GM23248 (cell line): ENCODE measurements around the gene RERE. TPM values are rescaled to one million over a fixed set of nuclear protein-coding genes. Genes with fewer than 3 reads are reported as not detected.
A peak's percentile ranks its signal among the peaks of the same experiment; 100 is the strongest.

Experiments
- DNase-seq: peaks from one replicate; pipeline ENCODE4 v3.0.0-alpha.2; 2015
- H2AFZ ChIP-seq: fragments of 200-600 bp; sonication (generic); 2 replicates; pipeline ENCODE4 v1.6.1; 2016; ENCODE audit warnings: antibody characterized with exemption
- H3F3A ChIP-seq: fragments of 200-600 bp; sonication (generic); 2 replicates; pipeline ENCODE4 v1.6.1; 2016; ENCODE audit warnings: mild to moderate bottlenecking, antibody characterized with exemption, mixed run types; ENCODE audit not compliant: insufficient read depth
- H3K27ac ChIP-seq: fragments of 200-600 bp; sonication (generic); 2 replicates; pipeline ENCODE4 v1.5.1; 2016; ENCODE audit warnings: mild to moderate bottlenecking
- H3K27me3 ChIP-seq: fragments of 200-600 bp; sonication (generic); replicated peaks from 2 replicates; pipeline ENCODE4 v1.6.1; 2016; ENCODE audit warnings: mild to moderate bottlenecking; ENCODE audit not compliant: insufficient read depth
- H3K36me3 ChIP-seq: fragments of 200-600 bp; sonication (generic); 2 replicates; pipeline ENCODE4 v1.6.1; 2016; ENCODE audit warnings: low read depth, mild to moderate bottlenecking
- H3K4me1 ChIP-seq: fragments of 200-600 bp; sonication (generic); 2 replicates; pipeline ENCODE4 v1.6.1; 2016; ENCODE audit warnings: mild to moderate bottlenecking; ENCODE audit not compliant: insufficient read depth
- H3K4me2 ChIP-seq: fragments of 200-600 bp; sonication (generic); one replicate; pipeline ENCODE4 v1.6.1; 2016; ENCODE audit warnings: mild to moderate bottlenecking; ENCODE audit not compliant: unreplicated experiment
- H3K4me3 ChIP-seq: fragments of 200-600 bp; sonication (generic); 2 replicates; pipeline ENCODE4 v1.5.1; 2016; ENCODE audit warnings: mild to moderate bottlenecking
- H3K79me2 ChIP-seq: fragments of 200-600 bp; sonication (generic); 2 replicates; pipeline ENCODE4 v1.6.1; 2016; ENCODE audit warnings: mild to moderate bottlenecking; ENCODE audit not compliant: insufficient read depth
- H3K9ac ChIP-seq: fragments of 200-600 bp; sonication (generic); 2 replicates; pipeline ENCODE4 v1.6.1; 2016; ENCODE audit warnings: mild to moderate bottlenecking
- H3K9me2 ChIP-seq: fragments of 200-600 bp; sonication (generic); 2 replicates; pipeline ENCODE4 v1.6.1; 2016; ENCODE audit warnings: mixed run types, mild to moderate bottlenecking, moderate library complexity; ENCODE audit not compliant: insufficient read depth
- H3K9me3 ChIP-seq: fragments of 200-600 bp; sonication (generic); one replicate; pipeline ENCODE4 v1.6.1; 2017; ENCODE audit warnings: low read depth
- H4K20me1 ChIP-seq: fragments of 200-600 bp; sonication (generic); 2 replicates; pipeline ENCODE4 v1.6.0; 2016; ENCODE audit not compliant: insufficient read depth
- EZH2 ChIP-seq: fragments of 200-600 bp; sonication (generic); IDR thresholded peaks from 2 replicates; pipeline ENCODE4 v1.6.1; 2018; ENCODE audit warnings: antibody characterized with exemption, mild to moderate bottlenecking; ENCODE audit not compliant: insufficient read depth, poor library complexity, severe bottlenecking
- EZH2phosphoT487 ChIP-seq: fragments of 200-600 bp; sonication (generic); IDR thresholded peaks from 2 replicates; pipeline ENCODE4 v1.6.1; 2018; ENCODE audit warnings: antibody characterized with exemption, moderate library complexity, mild to moderate bottlenecking, low read depth; ENCODE audit not compliant: insufficient read depth
- WGBS, 2 experiments: methylation state at CpG; one replicate each; pipeline ENCODE4 v1.1.6; 2015 to 2017; ENCODE audit warnings: low lambda C conversion rate in 2 of 2, low coverage in 1 of 2; ENCODE audit errors: missing lambda C conversion rate in 2 of 2; 5-methylcytosine and 5-hydroxymethylcytosine counted together
- in situ Hi-C: fragments of 300-500 bp; cut with MboI; formaldehyde crosslinking; loops from 2 replicates; pipeline ENCODE4 v1.15.0; 2020
- polyA plus RNA-seq: library from polyadenylated mRNA; unstranded; fragments of >200 nt; fragmentation: Nextera tagmentation; extraction: Ambion mirVana; gene quantifications from 2 replicates; pipeline ENCODE4 v1.2.1, GENCODE V29; 2016
- total RNA-seq: library from RNA; depleted of rRNA; stranded (reverse); fragments of >200 nt; shearing (Covaris generic); gene quantifications from 2 replicates; pipeline ENCODE4 v1.2.3, GENCODE V29; 2014

Gene RERE
- total and polyA plus RNA-seq, 2 experiments from 2014 or later: 26.0 to 26.2 TPM

GRCh38 chr1:8591569-8591968 is 225.9 kb downstream of the RERE start:
- no peaks in the 10 kb centered on the region for H3F3A ChIP-seq
- no peak overlapping the region for H3K4me2 ChIP-seq
- no peaks in the 10 kb centered on the region for H3K4me1 ChIP-seq
- no peaks in the 10 kb centered on the region for H3K36me3 ChIP-seq
- H3K9me2 ChIP-seq: no peaks in the 10 kb centered on the region
- H3K27me3 ChIP-seq: no peaks in the 10 kb centered on the region
- H2AFZ ChIP-seq: no peak overlapping the region
- H3K9ac ChIP-seq: no peak overlapping the region
- DNase-seq: no peak
- peaks cover 47% of the 10 kb centered on the region for H3K79me2 ChIP-seq
- no peak overlapping the region for H3K4me3 ChIP-seq
- WGBS, 2 experiments: 98% methylated on average over 5 of the region's 5 CpGs
- H3K9me3 ChIP-seq: no peaks in the 10 kb centered on the region
- no peaks in the 10 kb centered on the region for H4K20me1 ChIP-seq
- in situ Hi-C loops: no loop called here
- H3K27ac ChIP-seq: no peak overlapping the region
- no peak for TF ChIP-seq EZH2phosphoT487
- no peak for TF ChIP-seq EZH2

GRCh38 chr1:8590721-8591351 is 226.6 kb downstream of the RERE start:
- peak; percentile 32 for DNase-seq
- no peak overlapping the region for H3K4me3 ChIP-seq
- H3K9me3 ChIP-seq: no peaks in the 10 kb centered on the region
- H2AFZ ChIP-seq: no peak overlapping the region
- in situ Hi-C loops: no loop called here
- TF ChIP-seq EZH2phosphoT487 (no peak), EZH2 (no peak)
- no peaks in the 10 kb centered on the region for H4K20me1 ChIP-seq
- H3K9me2 ChIP-seq: no peaks in the 10 kb centered on the region
- 0 out of 2 replicates have a peak overlapping the region, but pooled peaks have one; percentile 3 for H3K9ac ChIP-seq
- H3K4me2 ChIP-seq: peak overlapping the region; percentile 62
- 32% methylated on average over 6 of the region's 6 CpGs for WGBS, 2 experiments
- peaks cover 42% of the 10 kb centered on the region; the same call in 1 of the 2 replicates for H3K79me2 ChIP-seq
- H3F3A ChIP-seq: no peaks in the 10 kb centered on the region
- H3K27ac ChIP-seq: no peak overlapping the region
- no peaks in the 10 kb centered on the region for H3K36me3 ChIP-seq
- H3K27me3 ChIP-seq: no peaks in the 10 kb centered on the region
- no peaks in the 10 kb centered on the region for H3K4me1 ChIP-seq

GRCh38 chr1:8589571-8589970 is 227.9 kb downstream of the RERE start:
- H4K20me1 ChIP-seq: no peaks in the 10 kb centered on the region
- H3K4me1 ChIP-seq: no peaks in the 10 kb centered on the region
- 86% methylated on average over 4 of the region's 4 CpGs for WGBS, 2 experiments
- no peak overlapping the region for H3K4me2 ChIP-seq
- no peaks in the 10 kb centered on the region for H3F3A ChIP-seq
- H3K4me3 ChIP-seq: no peak overlapping the region
- no peaks in the 10 kb centered on the region for H3K36me3 ChIP-seq
- TF ChIP-seq EZH2 (no peak), EZH2phosphoT487 (no peak)
- peaks cover 41% of the 10 kb centered on the region; the same call in 1 of the 2 replicates for H3K79me2 ChIP-seq
- no peaks in the 10 kb centered on the region for H3K27me3 ChIP-seq
- H3K9me2 ChIP-seq: no peaks in the 10 kb centered on the region
- DNase-seq: no peak
- no peak overlapping the region for H3K27ac ChIP-seq
- H3K9me3 ChIP-seq: no peaks in the 10 kb centered on the region
- in situ Hi-C loops: no loop called here
- no peak overlapping the region for H3K9ac ChIP-seq
- no peak overlapping the region for H2AFZ ChIP-seq

DNA sequence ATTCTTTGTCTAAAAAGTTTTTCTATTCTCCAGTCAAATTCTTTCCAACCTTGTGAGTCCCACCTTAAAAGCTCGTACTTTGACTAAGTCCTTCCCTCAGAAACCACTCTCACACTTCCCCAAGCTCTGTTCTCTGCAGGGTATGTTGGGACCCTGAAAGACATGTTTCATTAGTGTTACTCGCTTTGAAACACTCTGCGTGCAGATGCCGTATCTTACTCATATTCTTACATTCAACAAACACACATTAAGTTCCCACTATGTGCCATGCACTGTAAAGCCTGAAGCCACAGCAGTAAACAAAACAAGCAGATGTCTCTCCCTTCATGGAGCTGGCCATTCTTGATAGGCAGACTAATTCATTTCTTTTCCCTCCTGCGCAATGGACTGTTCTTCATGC is 229.7 kb downstream of the RERE start:
- Histone ChIP-seq H3F3A (no peaks in the 10 kb centered on the region), H4K20me1 (no peaks in the 10 kb centered on the region), H3K27me3 (no peaks in the 10 kb centered on the region), H3K9me3 (no peaks in the 10 kb centered on the region), H3K4me1 (no peaks in the 10 kb centered on the region), H3K27ac (no peak overlapping the region), H3K9ac (no peak overlapping the region), H3K79me2 (peaks cover 36% of the 10 kb centered on the region), H2AFZ (no peak overlapping the region), H3K4me2 (no peak overlapping the region), H3K9me2 (no peaks in the 10 kb centered on the region), H3K4me3 (no peak overlapping the region), H3K36me3 (no peaks in the 10 kb centered on the region)
- in situ Hi-C loops: no loop called here
- no peak for TF ChIP-seq EZH2phosphoT487
- TF ChIP-seq EZH2: no peak
- no peak for DNase-seq
- 59% methylated on average over 5 of the region's 5 CpGs for WGBS, 2 experiments
